ENCODE measurements around the gene C5orf47. TPM values are rescaled to one million over a fixed set of nuclear protein-coding genes. Genes with fewer than 3 reads are reported as not detected.

C5orf47 gene
- polyA plus RNA-seq, 1 donor (not counting 4 experiments of a cell fraction or from before 2014, with no cell fraction given): 0.03 TPM

GRCh38 chr5:173974688-173975239 lies 14.2 kb upstream of the C5orf47 start:
- no peaks in the 10 kb centered on the region for H3K79me2 ChIP-seq (ENCODE audit: control insufficient read depth, insufficient read depth, low read length)
- no peak overlapping the region for H2AFZ ChIP-seq (ENCODE audit: control insufficient read depth, low read length)
- no peaks in the 10 kb centered on the region for H3K27me3 ChIP-seq (ENCODE audit: control insufficient read depth, extremely low read depth, insufficient read depth, low read length)
- H3K36me3 ChIP-seq (ENCODE audit: control insufficient read depth in 2 of 2, extremely low read depth in 1 of 2, insufficient read depth in 2 of 2, low read length in 2 of 2): no peaks in the 10 kb centered on the region
- no peak overlapping the region for H3K4me2 ChIP-seq (ENCODE audit: control insufficient read depth, extremely low read depth, insufficient read depth, low read depth, low read length)
- no peak overlapping the region for H3K9ac ChIP-seq (ENCODE audit: control insufficient read depth, extremely low read depth, insufficient read depth, low read length)
- no peak overlapping the region for H3K27ac ChIP-seq (ENCODE audit: control insufficient read depth, insufficient read depth, low read length)
- TF ChIP-seq EZH2 (IDR thresholded peaks at IDR 0.05; ENCODE audit: low read length) (no peak), CTCF (optimal IDR thresholded peaks at IDR 0.05 in 1 of 3, IDR thresholded peaks at IDR 0.05 in 1 of 3, conservative IDR thresholded peaks at IDR 0.05 in 1 of 3; ENCODE audit: extremely low read depth in 1 of 3, insufficient read depth in 2 of 3, low read length in 3 of 3) (no peak)
- H3K9me1 ChIP-seq (ENCODE audit: control insufficient read depth, extremely low read depth, insufficient read depth, low read length): no peaks in the 10 kb centered on the region
- dilution Hi-C loops (cut with MboI; ENCODE audit: extremely low pct_ligation_motif_present, low sequenced_read_pairs): no loop called here
- FAIRE-seq: no peak
- peaks cover 5% of the 10 kb centered on the region for H3K4me1 ChIP-seq (ENCODE audit: control insufficient read depth, extremely low read depth, insufficient read depth, low read length)
- H3K4me3 ChIP-seq (ENCODE audit: control insufficient read depth in 2 of 3, extremely low read depth in 1 of 3, insufficient read depth in 2 of 3, low read depth in 1 of 3, low read length in 3 of 3): no peak overlapping the region
- no peaks in the 10 kb centered on the region for H3K9me3 ChIP-seq (ENCODE audit: control insufficient read depth, low read depth, low read length)
- H4K20me1 ChIP-seq (ENCODE audit: control insufficient read depth, extremely low read depth, insufficient read depth, low read length): no peaks in the 10 kb centered on the region
- no peak for DNase-seq (ENCODE audit: low read depth, low spot score)

GRCh38 chr5:173981185-173981761 lies 7.7 kb upstream of the C5orf47 start:
- Histone ChIP-seq H3K4me3 (ENCODE audit: control insufficient read depth in 2 of 3, extremely low read depth in 1 of 3, insufficient read depth in 2 of 3, low read depth in 1 of 3, low read length in 3 of 3) (no peak overlapping the region), H3K9me1 (ENCODE audit: control insufficient read depth, extremely low read depth, insufficient read depth, low read length) (no peaks in the 10 kb centered on the region), H3K79me2 (ENCODE audit: control insufficient read depth, insufficient read depth, low read length) (no peaks in the 10 kb centered on the region), H3K27me3 (ENCODE audit: control insufficient read depth, extremely low read depth, insufficient read depth, low read length) (no peaks in the 10 kb centered on the region), H3K27ac (ENCODE audit: control insufficient read depth, insufficient read depth, low read length) (no peak overlapping the region), H4K20me1 (ENCODE audit: control insufficient read depth, extremely low read depth, insufficient read depth, low read length) (no peaks in the 10 kb centered on the region), H2AFZ (ENCODE audit: control insufficient read depth, low read length) (no peak overlapping the region), H3K4me1 (ENCODE audit: control insufficient read depth, extremely low read depth, insufficient read depth, low read length) (no peaks in the 10 kb centered on the region), H3K4me2 (ENCODE audit: control insufficient read depth, extremely low read depth, insufficient read depth, low read depth, low read length) (no peak overlapping the region), H3K9me3 (ENCODE audit: control insufficient read depth, low read depth, low read length) (no peaks in the 10 kb centered on the region), H3K9ac (ENCODE audit: control insufficient read depth, extremely low read depth, insufficient read depth, low read length) (no peak overlapping the region), H3K36me3 (ENCODE audit: control insufficient read depth in 2 of 2, extremely low read depth in 1 of 2, insufficient read depth in 2 of 2, low read length in 2 of 2) (no peaks in the 10 kb centered on the region)
- dilution Hi-C loops (cut with MboI; ENCODE audit: extremely low pct_ligation_motif_present, low sequenced_read_pairs): no loop called here
- DNase-seq (ENCODE audit: low read depth, low spot score) (no peak), FAIRE-seq (no peak)
- TF ChIP-seq EZH2 (IDR thresholded peaks at IDR 0.05; ENCODE audit: low read length) (no peak), CTCF (optimal IDR thresholded peaks at IDR 0.05 in 1 of 3, IDR thresholded peaks at IDR 0.05 in 1 of 3, conservative IDR thresholded peaks at IDR 0.05 in 1 of 3; ENCODE audit: extremely low read depth in 1 of 3, insufficient read depth in 2 of 3, low read length in 3 of 3) (no peak)

Measured in keratinocyte (primary cell).